GM12873 (cell line): ENCODE results near the gene BEGAIN.

Source experiments
- TF ChIP-seq, protein P1 (sequence below): IDR thresholded peaks from 2 replicates; pipeline ENCODE4 v1.5.1; 2012; ENCODE audit warnings: low read depth, mild to moderate bottlenecking, moderate library complexity, low read length, control low read depth; ENCODE audit not compliant: insufficient read depth; ENCODE audit errors: missing control alignments

BEGAIN gene

DNA sequence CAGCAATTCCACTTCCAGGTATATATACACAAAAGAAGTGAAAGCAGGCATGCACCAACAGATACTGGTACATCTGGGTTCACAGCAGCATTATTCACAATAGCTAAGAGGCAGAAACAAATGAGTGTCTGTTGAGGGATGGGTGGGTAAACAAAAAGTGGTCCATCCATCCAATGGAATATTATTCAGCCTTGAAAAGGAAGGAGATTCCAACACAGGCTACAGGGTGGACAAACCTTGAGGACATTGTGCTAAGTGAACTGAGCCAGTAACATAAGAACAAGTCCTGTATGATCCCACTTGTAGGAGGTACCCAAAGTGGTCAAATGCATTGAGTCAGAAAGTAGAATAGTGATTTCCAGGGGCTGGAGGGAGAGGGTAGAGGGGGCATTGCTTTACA lies 27.6 kb upstream of the BEGAIN start:
- TF ChIP-seq, protein P1, sequence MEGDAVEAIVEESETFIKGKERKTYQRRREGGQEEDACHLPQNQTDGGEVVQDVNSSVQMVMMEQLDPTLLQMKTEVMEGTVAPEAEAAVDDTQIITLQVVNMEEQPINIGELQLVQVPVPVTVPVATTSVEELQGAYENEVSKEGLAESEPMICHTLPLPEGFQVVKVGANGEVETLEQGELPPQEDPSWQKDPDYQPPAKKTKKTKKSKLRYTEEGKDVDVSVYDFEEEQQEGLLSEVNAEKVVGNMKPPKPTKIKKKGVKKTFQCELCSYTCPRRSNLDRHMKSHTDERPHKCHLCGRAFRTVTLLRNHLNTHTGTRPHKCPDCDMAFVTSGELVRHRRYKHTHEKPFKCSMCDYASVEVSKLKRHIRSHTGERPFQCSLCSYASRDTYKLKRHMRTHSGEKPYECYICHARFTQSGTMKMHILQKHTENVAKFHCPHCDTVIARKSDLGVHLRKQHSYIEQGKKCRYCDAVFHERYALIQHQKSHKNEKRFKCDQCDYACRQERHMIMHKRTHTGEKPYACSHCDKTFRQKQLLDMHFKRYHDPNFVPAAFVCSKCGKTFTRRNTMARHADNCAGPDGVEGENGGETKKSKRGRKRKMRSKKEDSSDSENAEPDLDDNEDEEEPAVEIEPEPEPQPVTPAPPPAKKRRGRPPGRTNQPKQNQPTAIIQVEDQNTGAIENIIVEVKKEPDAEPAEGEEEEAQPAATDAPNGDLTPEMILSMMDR, result no peak

DNA sequence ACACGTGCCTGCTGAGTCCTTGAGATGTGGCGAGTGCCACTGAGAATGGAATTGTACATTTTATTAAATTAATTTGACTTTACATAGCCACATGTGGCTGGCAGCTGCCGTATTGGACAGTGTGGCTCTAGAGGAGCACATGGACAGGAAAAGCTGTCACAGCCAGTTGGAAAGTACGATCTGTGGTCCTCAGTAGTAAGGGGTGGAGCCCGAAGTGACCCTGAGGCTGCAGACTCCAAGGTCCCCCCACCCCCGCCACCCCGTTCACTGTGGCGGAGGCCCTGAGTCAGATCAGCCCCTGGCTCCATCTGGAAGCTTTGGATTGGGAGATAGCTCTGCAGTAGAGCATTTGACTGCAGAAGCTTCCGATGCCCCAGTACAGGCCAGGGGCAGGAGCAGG lies 25.8 kb upstream of the BEGAIN start:
- TF ChIP-seq, protein P1, result no peak

DNA sequence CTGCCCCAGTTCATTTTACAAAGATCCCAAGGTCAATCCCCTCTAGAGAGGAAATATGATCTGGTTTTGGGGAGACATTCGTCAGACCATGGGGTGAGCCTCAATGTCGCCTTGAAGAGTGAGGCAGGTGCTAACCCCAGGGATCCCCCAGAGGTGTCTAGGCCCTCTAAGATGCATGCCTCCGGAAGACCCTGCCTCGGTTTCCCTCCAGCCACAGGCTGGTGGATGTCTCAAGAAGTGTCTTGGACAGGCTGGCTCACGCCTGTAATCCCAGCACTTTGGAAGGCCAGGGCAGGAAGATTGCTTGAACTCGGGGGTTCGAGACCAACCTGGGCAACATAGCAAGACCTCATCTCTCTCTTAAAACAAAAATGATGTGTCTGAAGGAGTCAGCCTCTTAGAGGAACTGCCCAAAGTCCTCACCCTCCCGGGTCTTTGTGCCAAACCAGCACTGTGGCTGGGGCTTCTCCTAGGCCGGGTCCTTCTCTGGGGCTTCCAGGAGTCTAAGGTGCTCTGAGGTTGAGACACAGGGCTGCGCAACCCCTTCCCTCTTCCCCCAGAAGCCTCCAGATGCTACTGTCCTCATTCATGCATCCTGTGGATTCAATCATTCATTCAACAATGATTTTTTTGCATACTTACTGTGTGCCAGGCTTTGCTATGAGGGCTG lies 24.7 kb upstream of the BEGAIN start:
- TF ChIP-seq, protein P1, result no peak

DNA sequence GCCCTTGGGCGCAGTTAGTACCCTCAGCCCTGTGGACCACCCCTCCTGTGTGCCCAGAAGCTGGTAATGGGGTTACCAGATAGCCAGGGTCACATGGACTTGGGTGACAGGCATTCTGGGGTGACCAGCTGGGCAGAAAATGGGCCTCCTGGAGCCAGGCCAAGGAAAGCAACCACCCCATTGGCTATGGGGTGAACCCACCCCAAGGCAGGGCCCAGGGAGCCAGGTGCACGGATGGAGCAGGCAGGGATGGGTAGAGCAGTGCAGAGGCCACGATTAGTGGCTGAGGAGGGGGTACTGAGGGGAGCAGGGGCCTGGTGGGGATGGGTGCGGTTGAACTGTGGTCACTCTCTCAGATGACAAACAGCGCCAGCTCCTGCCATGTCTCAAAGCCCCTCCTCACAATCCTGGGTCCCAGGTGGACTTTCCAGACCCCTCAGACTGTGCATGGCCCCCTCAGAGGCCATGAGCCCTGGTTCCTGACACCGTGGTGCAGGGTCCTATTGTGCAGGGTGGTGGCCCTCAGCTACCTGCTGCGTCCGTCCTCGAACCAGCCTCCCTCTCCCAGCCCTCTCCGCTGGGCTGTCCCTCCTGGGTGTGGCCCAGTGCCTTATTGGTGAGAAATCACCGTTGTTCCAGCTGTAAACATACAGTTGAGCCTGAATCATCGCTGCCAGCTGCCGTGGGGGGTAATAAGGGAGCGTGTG lies 23.4 kb upstream of the BEGAIN start:
- TF ChIP-seq, protein P1, result no peak

DNA sequence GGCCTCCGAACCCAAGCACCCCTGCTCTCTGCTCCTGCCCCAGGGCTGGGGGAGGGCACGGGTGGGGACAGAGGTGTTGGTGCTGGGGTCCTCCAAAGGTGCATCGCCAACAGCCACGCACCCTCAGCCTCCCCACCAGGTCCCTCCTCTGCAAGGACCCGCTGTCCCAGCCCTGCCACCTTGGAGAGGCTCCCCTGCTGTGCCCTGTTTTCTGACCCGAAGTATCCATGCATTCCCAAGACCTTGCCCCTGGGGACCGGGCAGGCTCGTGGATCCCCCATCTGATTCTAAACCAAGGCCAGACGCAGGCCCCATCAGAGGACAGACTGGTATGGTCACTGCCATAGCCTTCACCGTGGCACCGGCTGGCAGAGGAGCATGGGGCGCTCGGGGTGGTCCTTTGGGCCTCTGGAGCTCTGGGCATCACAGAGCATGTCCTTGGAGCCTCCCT lies 22.7 kb upstream of the BEGAIN start:
- TF ChIP-seq, protein P1, result no peak

DNA sequence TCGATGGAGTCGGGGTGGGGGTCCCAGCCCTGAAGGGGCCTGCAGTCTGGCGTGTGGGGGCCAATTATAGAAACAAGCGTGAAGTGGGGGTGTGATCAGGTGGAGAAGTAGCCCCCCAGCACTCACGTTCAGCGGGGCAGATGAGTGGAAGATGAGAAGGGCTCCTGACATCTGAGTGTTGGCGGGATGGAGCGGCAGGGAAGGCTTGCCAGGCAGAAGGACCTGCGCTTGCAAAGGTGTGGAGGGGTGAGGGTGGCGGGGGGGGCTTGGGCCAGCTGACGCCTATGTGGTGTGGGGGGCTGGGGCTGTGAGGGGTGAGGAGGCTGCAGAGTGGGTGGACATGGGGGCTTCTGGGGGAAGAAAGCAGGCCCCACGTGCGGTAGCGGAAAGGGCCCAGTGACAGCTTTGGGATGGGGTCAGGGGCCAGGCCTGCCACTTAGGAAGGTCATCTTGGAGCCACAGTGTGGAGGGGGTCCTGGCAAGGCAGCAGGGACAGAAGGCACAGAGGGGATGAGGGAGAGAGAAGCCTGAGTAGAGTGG lies 22.2 kb upstream of the BEGAIN start:
- TF ChIP-seq, protein P1, result no peak

DNA sequence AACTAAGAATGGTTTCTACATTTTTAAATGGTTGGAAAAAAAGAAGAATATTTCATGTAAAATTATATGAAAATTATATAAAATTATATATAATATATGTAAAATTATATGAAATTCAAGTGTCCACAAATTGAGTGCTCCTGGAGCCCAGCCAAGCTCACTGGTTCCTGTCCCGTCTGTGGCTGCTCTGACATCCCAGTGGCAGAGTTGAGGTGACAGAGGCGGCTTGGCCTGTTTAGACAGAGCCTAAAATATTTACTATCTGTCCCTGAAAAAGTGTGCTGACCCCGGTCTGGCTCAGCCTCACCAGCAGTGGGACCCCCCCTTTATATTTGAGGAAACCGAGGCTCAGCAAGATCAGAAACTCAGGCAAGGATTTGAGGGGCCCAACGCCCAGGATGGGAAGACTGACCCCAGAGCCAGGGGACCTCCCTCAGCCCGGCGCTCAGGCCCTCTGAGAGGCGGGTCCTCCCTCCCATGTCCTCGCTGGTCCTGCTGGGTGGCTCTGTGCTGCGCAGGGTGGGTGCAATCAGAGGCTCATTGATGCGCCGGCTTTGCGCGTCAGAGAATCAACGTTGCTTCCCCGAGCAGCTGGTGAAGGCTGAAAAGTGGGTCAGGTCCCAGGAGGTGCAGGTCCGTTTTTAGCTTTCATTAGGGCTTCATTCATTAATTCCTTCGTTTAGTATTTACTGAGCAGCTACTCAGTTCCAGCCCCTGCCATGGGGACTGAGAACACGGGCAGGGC lies 21.5 kb upstream of the BEGAIN start:
- TF ChIP-seq, protein P1, result no peak
